Mucosa of gallbladder (tissue), 1 donor: ENCODE measurements around the gene GANC. TPM values are rescaled to one million over a fixed set of nuclear protein-coding genes. Genes with fewer than 3 reads are reported as not detected.
"Not testable (repeated sequence)": the region's sequence is repeated elsewhere in the genome, so short reads cannot be mapped to it uniquely, and the experiment has no call there.

Source experiments
- DNase-seq: peaks from one replicate; pipeline ENCODE4 v3.0.0-alpha.2; 2020; ENCODE audit warnings: low spot score
- total RNA-seq: library from RNA; stranded (reverse); gene quantifications from one replicate; pipeline ENCODE4 v1.2.1, GENCODE V29; 2021
- donor health status: DM: no; HTN: no; CAD: no.

The GANC gene
- total RNA-seq, 1 donor from 2014 or later, result 31.6 TPM

GRCh38 chr15:42284551-42284950 is 11.6 kb downstream of the GANC start:
- no peak for DNase-seq

DNA sequence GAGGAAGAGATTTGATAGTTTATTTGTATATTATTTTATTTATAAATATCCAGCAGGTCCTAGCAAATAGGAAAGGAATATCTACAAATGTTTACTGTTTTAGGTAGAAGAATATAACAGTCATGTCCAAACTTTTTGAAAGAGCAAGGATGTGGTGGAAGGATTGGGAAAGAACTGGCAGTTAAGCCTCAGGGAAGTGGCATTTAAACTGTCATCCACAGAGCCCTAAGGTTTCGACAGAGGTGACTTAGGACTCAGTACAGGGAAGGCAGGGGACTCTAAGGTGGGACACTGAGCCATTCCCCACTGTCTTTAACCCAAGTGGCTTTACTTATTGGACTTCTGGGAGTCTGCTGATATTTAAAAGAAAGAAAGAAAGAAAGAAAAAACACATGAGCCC is 12.0 kb downstream of the GANC start:
- DNase-seq, result no peak

DNA sequence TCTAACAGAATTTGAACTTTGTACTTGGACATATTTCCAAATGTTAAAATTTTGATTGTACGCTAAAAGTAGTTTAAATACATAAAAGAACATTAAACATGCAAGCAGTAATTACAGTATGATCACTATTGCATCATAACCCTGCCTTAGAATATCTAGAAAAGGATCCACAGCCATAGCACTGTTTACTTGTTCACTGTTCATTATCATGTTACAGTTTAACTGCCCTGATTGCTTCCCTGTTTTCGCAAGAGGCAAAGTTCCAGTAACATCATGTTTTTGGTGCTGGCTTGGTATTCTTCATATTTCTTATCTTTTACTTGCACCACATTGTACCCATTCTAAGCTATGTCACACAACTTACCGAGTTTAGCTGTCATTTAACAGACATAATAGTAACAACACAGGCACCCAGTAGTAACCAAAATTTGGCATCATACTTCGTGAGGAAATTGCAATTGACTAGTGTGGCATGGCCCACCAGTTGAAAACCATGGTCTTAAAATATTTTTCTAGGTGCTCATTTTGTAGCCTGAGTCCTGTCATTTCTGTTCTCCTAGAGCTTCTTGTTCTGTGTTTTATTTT is 13.5 kb downstream of the GANC start:
- no peak for DNase-seq

DNA sequence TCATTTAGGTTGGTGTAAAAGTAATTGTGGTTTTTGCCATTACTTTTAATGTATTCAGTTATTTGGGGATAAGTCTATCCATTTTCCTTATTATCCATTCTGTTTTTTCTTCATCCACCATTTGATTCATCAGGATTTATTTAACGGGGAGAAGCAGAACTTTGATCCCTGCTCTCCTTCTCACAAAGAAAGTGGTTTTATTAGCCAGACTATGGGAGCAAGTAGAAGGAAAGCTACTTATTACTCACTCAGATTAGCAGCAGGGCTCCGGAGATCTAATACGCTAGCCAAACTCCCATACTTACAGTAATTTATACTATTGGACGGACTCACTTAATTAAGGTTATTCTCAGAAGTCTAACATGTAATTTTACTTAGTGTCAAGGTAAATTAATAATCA is 14.9 kb downstream of the GANC start:
- no peak for DNase-seq

DNA sequence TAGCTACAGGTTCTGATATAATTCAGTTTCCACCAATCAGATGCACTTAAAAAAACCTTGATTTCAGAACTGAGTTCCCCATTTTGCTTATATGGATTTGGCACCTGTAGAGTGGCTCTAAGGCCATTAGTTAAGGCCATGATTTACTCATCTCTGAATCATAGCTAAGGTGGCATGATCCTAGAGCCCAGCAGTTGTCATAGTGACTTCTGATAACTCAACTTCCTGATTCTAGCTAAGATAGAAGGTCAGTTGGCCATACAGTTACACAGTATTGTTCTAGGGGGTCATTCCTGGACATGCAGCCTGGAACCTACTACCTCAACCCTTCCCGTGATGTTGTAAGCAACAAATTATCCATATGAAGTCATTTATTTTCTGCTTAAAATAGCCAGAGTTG is 16.2 kb downstream of the GANC start:
- DNase-seq, result no peak

- not testable (repeated sequence) for DNase-seq
Observed at GRCh38 chr15:42301004-42301403, 28.0 kb downstream of the GANC start.

GRCh38 chr15:42306681-42307080 is 33.7 kb downstream of the GANC start:
- no peak for DNase-seq

DNA sequence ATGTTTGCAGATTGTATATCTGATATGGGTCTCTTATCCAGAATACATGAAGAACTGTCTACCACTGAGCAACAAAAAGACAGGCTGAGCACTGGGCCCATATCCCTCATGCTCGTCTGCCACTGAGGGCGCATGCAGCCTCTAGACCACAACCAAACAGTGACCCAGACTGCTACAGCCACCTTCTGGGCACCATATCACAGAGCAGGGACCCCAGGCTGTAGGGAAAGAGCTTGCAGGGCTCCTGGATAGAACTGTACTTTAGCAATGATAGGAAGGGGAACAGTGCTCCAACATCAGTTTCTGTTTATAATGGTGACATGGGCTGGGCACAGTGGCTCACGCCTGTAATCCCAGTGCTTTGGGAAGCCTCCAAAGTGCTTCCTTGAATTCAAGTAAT is 40.5 kb downstream of the GANC start:
- DNase-seq, result no peak

- DNase-seq, result no peak
Observed at GRCh38 chr15:42314818-42315217, 41.8 kb downstream of the GANC start.

DNA sequence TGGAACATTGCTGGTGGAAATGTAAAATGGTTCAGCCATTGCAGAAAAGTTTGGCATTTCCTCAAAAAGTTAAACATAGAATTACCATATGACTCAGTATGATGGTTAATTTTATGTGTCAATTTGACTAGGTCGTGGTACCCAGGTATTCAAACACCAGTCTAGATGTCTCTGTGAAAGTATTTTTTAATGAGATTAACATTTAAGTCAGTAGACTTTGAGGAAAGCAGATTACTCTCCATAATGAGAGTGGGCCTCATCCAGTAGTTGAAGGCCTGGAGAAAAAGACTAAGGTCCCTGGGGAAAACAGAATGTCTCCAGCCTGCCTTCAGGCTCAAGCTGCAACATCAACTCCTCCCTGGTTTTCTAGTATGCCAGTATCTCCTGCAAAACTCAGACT is 42.5 kb downstream of the GANC start:
- no peak for DNase-seq

DNA sequence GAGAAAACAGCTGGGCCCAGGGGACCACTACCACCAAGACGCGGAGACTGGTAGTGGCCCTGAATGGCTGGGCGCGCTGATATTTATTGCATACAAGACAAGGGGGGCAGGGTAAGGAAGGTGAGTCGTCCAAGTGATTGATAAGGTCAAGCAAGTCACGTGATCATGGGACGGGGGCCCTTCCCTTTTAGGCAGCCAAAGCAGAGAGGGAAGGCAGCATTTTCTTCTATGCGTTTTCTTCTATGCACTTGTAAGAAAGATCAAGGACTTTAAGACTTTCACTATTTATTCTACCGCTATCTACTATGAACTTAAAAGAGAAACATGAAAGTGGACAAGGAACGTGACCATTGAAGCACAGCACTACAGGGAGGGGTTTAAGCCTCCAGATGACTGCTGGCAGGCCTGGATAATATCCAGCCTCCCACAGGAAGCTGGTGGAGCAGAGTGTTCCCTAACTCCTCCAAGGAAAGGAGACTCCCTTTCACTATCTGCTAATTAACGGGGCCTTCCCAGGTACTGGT is 43.3 kb downstream of the GANC start:
- DNase-seq, result not testable (repeated sequence)

- DNase-seq, result no peak
Observed at GRCh38 chr15:42319206-42319605, 46.2 kb downstream of the GANC start.

GRCh38 chr15:42324308-42324707 is 51.3 kb downstream of the GANC start:
- DNase-seq, result no peak

DNA sequence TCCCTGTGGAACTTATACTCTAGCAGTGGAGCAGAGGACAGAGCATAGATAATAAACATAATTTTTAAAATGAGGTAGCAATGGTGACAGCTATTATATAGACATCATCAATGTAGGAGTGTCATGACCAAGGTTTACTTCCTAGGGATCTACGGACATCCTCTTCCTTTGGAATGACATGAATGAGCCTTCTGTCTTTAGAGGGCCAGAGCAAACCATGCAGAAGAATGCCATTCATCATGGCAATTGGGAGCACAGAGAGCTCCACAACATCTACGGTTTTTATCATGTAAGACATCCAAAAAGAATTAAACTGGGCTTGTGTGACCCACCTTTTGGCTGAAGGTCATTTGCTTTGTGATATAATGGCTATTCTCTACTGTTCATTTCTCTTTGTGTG is 56.2 kb downstream of the GANC start:
- DNase-seq, result no peak

DNA sequence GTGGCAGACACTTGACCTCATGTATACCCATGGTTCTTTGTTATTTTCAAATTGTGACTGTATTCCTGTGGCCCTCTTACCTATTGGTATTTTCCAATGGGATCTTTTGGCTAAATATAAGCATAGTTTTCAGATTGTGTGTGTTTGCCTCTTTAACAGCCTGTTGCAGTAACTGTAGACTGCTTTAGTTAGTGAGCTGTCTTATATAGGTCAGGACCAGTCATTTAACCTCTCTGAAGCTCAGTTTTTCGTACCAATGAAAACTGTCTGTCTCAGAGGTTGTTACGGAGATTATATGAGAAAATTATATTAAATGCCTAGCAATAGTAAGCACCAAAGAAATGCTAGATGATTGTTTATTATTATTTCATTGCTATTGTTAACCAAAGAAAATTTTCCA is 57.0 kb downstream of the GANC start:
- DNase-seq, result no peak

DNA sequence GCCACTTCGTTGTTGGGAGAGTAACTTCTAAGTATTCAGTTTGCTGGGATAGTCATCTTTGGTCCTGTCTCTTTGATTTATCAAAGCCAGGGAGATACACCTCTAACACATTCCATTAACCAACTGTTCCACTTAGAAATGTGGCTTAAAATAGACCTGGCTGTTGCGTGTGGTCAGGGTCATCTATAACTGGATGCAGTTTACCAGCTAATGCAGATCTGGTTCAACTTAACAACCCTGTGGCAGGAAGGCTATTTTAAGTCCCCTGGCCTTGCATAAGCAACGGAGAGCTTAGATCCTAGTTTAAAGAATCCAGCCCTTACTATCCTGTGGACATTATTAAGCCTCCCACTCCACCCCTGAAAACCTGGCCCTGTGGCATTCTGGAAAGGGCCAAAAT is 58.2 kb downstream of the GANC start:
- DNase-seq, result no peak

GRCh38 chr15:42332331-42332730 is 59.3 kb downstream of the GANC start:
- no peak for DNase-seq

GRCh38 chr15:42335074-42335473 is 62.1 kb downstream of the GANC start:
- no peak for DNase-seq

GRCh38 chr15:42336650-42337049 is 63.6 kb downstream of the GANC start:
- DNase-seq, result not testable (repeated sequence)

DNA sequence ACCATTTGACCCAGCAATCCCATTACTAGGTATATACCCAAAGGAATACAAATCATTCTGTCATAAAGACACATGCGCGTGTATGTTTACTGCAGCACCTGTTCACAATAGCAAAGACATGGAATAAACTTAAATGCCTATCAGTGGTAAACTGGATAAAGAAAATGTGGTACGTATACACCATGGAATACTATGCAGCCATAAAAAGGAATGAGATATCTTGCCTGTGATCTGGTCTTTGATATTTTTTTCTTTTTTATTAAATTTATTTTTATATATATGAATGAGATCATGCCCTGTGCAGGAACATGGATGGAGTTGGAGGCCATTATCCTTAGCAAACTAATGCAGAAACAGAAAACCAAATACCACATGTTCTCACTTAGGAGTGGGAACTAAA is 64.1 kb downstream of the GANC start:
- DNase-seq, result not testable (repeated sequence)

GRCh38 chr15:42338500-42338899 is 65.5 kb downstream of the GANC start:
- DNase-seq, result no peak

DNA sequence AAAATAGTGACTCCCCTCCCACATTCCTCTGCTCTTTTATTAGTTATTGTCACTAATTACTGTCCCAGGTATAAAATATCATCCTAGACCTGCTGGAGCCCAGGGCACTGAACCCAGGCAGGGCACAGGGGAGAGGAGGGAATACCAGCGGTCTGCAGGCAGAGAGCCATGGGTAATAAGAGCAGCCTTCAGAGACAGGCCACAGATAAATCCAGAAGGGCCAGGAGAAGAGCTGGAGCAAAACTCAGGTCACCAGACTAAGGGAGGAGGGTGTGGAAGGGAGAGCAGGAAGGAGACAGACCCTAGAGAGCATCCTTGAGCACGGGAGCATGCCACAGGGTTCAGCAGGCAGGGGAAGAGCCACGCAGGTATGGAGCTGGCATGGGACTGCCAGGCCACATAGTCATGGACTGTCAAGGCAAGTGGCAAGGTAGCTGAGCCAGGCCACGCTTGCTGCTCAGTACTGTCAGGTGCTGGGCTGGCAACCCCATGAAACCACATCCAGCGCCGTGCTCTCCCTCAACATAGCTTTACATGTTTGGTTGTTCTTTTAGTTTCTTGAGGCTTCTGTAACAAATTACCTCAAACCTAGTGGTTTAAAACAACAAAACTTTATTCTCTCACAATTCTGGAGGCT is 70.7 kb downstream of the GANC start:
- DNase-seq, result no peak

GRCh38 chr15:42344763-42345162 is 71.8 kb downstream of the GANC start:
- DNase-seq, result no peak

DNA sequence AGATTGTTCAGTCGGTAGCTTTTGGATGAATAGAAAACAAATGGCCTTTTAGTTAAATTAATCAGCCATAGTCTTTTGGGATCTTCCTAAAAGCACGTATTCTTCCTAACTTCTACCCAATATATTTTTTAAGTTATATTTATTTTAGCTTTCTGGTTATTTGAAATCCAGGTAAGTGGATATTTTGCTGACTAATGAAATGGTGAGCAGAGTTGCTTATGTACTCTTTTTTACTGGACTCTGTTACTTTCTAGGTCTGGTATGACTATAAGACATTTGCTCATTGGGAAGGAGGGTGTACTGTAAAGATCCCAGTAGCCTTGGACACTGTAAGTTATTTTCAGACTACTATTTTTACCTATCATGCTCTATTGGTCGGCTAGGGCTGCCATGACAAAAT is 72.5 kb downstream of the GANC start:
- DNase-seq, result no peak
